Loucy (cell line): ENCODE measurements around the gene MKI67.

ENCODE experiments used
- CTCF ChIP-seq: fragments of 200-600 bp; sonication (generic); conservative IDR thresholded peaks from 2 replicates; pipeline ENCODE4 v1.5.1; 2014; ENCODE audit warnings: mild to moderate bottlenecking, antibody characterized with exemption, low read length
- EZH2phosphoT487 ChIP-seq: fragments of 200-600 bp; IDR thresholded peaks from 2 replicates; pipeline ENCODE4 v1.6.1; 2018; ENCODE audit warnings: antibody characterized with exemption, mild to moderate bottlenecking, moderate library complexity, borderline replicate concordance

- TF ChIP-seq CTCF: no peak
- no peak for TF ChIP-seq EZH2phosphoT487
Measured at GRCh38 chr10:128128582-128128981, 2.4 kb upstream of the MKI67 start.
